Measurements from ENCODE around the gene P2RY12.

The P2RY12 gene

GRCh38 chr3:151307583-151308488, 76.7 kb downstream of the P2RY12 start:
- DNase-seq (ENCODE audit: low read depth in 1 of 2, low spot score in 1 of 2): no peak

DNA sequence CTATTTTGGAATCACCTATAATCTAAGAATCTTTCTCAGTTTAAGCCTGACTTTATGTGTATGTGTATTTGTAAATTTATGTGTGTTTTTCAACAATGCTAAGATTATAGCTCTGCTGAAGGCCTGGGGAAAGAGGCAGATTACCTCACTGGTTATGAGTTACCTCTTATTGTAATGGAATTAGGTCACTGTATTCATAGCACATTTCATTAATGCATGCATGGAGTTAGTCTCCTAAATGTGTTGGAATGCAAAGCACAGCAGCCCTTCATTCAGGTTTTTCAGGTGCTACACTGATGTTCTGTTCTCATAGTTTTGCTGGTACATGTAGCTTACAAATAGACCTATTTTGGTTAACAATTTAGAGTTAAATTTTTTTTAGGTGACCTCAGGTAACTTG, 77.4 kb downstream of the P2RY12 start:
- no peak for DNase-seq (ENCODE audit: low read depth in 1 of 2, low spot score in 1 of 2)

DNA sequence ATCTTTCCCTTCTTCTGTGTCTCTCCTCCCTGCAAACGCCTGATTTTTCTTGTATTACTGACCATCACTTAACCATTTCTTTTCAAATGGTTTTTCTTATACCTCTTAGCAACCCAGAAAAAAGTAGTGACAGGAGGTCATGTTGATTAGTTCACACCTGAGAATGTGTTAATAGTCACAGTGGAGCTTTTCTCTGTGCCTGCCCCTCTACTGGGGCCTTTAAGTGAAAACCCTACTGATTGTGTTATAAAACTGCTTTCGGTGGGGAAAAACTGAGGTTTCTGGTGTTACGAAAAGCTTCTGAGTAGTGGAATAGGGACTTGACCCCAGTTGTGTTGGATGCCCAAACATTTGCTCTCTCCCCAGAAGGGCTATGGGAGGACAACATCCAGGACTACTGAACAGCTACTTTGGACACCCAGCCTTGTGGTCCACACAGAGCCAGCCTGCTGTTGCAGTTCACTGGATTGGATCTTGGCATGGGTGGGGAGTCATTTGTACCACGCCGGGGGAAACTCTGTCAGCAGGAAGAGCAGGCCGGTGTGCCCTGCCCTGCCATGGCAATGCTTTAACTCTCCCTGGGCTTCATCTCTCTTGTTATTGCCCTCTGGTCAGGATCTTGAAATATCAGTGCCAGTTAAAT, 78.3 kb downstream of the P2RY12 start:
- DNase-seq (ENCODE audit: low read depth in 1 of 2, low spot score in 1 of 2): no peak

GRCh38 chr3:151305775-151306151, 78.8 kb downstream of the P2RY12 start:
- DNase-seq (ENCODE audit: low read depth in 1 of 2, low spot score in 1 of 2): no peak

DNA sequence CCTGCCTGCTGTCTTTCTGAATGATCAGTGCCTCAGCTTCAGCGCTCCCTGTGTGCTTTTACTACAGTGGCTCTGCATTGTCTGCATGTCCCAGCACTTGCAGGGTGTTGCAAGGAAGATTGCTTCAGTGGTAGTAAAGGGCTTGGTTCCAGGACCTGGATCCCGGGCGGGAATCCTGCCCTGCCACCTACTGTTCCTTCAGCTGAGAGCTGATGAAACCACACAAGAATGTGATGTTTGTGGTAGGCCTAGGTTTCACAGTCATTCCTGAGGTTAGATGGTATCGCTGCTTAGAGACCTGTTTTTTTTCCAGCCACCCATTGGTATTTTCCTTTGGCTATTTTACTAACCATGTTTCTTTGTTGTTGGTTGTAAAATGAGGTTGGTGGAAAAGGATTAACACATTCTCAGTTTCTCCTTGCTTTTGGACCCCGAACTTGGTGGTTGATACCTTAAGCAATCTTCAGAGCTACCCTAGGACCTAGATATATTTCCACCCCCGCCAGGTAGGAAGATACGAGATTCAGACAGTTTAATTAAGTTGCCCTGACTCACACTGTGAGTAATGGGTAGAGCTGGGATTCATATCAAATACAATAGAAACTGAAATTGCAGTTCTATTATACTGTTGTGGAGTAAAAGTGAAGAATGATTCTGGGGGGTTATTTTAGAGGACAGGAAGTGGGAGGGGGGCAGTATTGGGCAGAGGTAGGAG, 79.3 kb downstream of the P2RY12 start:
- DNase-seq (ENCODE audit: low read depth in 1 of 2, low spot score in 1 of 2): no peak

- DNase-seq (ENCODE audit: low read depth in 1 of 2, low spot score in 1 of 2): no peak
Observed at GRCh38 chr3:151303751-151304150, 80.8 kb downstream of the P2RY12 start.

- DNase-seq (ENCODE audit: low read depth in 1 of 2, low spot score in 1 of 2): no peak
Observed at GRCh38 chr3:151301787-151302186, 82.8 kb downstream of the P2RY12 start.

GRCh38 chr3:151300539-151300938, 84.0 kb downstream of the P2RY12 start:
- no peak for DNase-seq (ENCODE audit: low read depth in 1 of 2, low spot score in 1 of 2)

DNA sequence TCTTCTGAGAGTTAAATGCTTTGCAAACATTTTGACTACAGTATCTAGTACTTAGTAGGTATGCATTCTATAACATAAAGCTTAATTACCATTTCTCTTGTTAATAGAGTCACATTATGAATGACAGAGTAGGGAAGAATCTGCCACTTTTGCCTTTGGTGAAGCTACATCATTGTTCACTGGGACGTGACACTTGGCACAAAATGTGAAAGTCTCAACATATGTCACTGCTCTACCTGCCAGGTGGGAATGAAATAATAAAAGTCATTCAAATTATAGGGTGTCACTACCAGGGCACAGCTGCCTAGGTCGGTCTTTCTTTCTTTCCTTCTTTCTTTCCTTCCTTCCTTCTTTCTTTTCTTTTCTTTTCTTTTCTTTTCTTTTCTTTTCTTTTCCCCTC, 85.5 kb downstream of the P2RY12 start:
- DNase-seq (ENCODE audit: low read depth in 1 of 2, low spot score in 1 of 2): no peak

DNA sequence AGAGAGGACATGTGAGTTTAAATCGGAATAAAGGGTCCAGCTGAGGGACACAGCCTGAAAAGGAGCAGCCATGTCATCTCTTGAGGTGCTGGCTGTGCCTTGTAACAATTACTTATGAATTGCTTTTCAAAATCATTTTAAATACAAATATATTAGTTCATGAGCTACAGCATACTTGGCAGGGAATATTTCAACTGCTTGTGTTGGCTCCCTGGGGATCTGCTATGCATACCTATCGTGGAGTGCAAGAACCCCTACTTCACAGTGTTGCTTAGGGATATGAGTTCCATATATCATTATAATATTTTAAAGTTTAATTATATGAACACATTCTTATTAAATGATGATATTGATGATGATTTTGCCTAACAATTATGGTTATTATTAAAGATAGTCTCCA, 87.1 kb downstream of the P2RY12 start:
- DNase-seq (ENCODE audit: low read depth in 1 of 2, low spot score in 1 of 2): no peak

DNA sequence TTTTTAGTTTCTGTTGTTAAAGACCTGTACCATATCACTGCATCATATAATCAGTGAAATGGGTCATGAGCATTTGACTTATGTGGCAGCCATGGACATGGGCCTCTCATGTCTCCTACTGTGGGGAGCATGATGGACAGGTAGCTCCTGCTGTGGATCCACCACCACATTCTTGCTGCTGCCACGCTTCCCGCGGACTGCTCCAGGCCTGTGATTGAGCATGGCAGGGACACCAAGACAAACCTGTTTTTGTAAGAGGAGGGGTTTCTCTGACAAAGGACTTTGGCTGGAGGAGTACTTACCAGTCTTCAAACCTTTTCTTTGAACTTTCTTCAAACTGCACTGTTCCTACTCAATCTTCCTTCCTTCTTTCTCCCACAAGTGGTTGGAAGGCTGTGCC, 88.3 kb downstream of the P2RY12 start:
- no peak for DNase-seq (ENCODE audit: low read depth in 1 of 2, low spot score in 1 of 2)

DNA sequence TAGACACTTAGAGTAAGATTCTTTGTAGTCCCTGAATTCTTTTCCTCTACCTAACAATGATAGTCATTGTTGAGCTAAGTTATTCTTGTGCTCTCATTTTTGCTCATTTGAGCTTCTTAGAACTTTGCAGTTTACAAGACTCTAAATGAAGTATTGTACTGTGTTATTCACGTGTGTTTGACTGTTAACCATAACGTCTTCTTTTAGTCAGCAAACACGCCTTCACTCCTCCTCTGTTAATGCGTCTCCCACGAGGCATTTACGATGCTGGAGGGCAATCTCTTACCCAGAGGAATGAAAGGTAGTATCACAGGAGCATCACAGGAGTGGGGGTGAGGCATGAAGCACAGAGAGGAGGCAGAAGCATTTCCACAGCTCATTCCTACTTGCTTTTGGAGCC, 91.4 kb downstream of the P2RY12 start:
- no peak for DNase-seq (ENCODE audit: low read depth in 1 of 2, low spot score in 1 of 2)

DNA sequence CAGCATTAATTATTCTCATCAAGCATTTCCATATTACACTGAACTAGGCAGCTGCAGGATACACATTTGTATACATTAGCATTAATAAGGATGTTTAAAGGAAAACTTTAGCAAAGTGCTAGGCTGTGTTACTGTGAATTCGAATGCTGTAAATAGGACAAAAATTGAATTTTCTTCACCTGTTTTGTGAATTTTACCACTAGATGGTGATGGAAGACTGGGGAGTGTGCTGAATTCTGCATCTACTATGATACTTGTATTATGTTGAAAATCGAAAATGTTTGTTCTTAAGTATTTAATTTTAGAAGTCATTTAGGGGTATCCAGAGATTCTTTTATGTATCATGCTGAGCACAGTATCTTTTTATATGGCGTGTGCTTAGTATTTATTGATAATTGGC, 93.9 kb downstream of the P2RY12 start:
- no peak for DNase-seq (ENCODE audit: low read depth in 1 of 2, low spot score in 1 of 2)

DNA sequence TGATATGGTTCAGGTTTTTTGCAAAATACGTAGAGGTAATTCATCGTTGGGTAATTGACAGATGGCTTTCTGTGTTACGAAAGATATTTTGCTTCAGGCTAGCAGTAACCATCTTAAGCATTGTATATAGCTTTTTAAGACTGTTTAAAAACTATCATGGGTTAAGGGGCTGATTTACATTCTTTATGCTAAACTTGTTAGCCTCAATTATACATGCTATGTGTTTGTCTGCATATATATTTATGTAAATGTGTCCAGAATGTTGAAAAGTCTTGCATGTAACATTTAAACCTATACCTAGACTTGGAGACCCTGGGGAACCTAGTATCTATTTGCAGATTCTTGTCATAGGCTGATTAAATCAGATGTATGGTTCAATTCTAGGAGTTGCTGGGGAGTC, 95.1 kb downstream of the P2RY12 start:
- no peak for DNase-seq (ENCODE audit: low read depth in 1 of 2, low spot score in 1 of 2)

Measured in stimulated activated CD4-positive, alpha-beta T cell treated with anti-CD3 and anti-CD28 coated beads, Interleukin-15, amount 100 ng/mL, for 1 hour (primary cell).